NCI-H82 treated with DMSO at 0.1 percent for 48 hours (cell line): Measurements from ENCODE around the gene HHEX.
"Not testable (repeated sequence)": the region's sequence is repeated elsewhere in the genome, so short reads cannot be mapped to it uniquely, and the experiment has no call there.

Experiments
- DNase-seq: peaks from one replicate; lab custom pipeline; 2025; ENCODE audit not compliant: unreplicated experiment; lab: John Stamatoyannopoulos, UW

The HHEX gene

GRCh38 chr10:92732958-92733357 lies 43.2 kb downstream of the HHEX start:
- DNase-seq, result no peak

- no peak for DNase-seq
Observed at GRCh38 chr10:92734301-92734700, 44.5 kb downstream of the HHEX start.

- DNase-seq, result no peak
Observed at GRCh38 chr10:92735938-92736337, 46.2 kb downstream of the HHEX start.

GRCh38 chr10:92737484-92737883 lies 47.7 kb downstream of the HHEX start:
- no peak for DNase-seq

GRCh38 chr10:92740762-92741161 lies 51.0 kb downstream of the HHEX start:
- no peak for DNase-seq

GRCh38 chr10:92741741-92742140 lies 52.0 kb downstream of the HHEX start:
- DNase-seq, result not testable (repeated sequence)

GRCh38 chr10:92742331-92743228 lies 52.8 kb downstream of the HHEX start:
- no peak for DNase-seq
